BLaER1 (cell line): ENCODE data around the gene ZNF516.

Experiments used
- H3K27ac ChIP-seq: shearing (Covaris generic); formaldehyde crosslinking; 2 replicates; pipeline ENCODE4 v1.8.1; 2022
- H3K27me3 ChIP-seq: shearing (Covaris generic); formaldehyde crosslinking; 2 replicates; pipeline ENCODE4 v1.8.1; 2022
- H3K36me3 ChIP-seq: shearing (Covaris generic); formaldehyde crosslinking; 2 replicates; pipeline ENCODE4 v1.8.1; 2022
- H3K4me1 ChIP-seq: shearing (Covaris generic); formaldehyde crosslinking; 2 replicates; pipeline ENCODE4 v1.8.1; 2022
- H3K4me2 ChIP-seq: shearing (Covaris generic); formaldehyde crosslinking; 2 replicates; pipeline ENCODE4 v1.8.1; 2022
- H3K4me3 ChIP-seq: shearing (Covaris generic); formaldehyde crosslinking; 2 replicates; pipeline ENCODE4 v1.8.1; 2022
- H3K9ac ChIP-seq: shearing (Covaris generic); formaldehyde crosslinking; 2 replicates; pipeline ENCODE4 v1.8.1; 2022
- H3K9me3 ChIP-seq: shearing (Covaris generic); formaldehyde crosslinking; 2 replicates; pipeline ENCODE4 v1.8.1; 2022
- H4K20me1 ChIP-seq: shearing (Covaris generic); formaldehyde crosslinking; 2 replicates; pipeline ENCODE4 v1.8.1; 2022
- Cebpa-rat ChIP-seq: shearing (Covaris generic); IDR thresholded peaks from 2 replicates; pipeline ENCODE4 v1.8.1; 2022

ZNF516 gene

DNA sequence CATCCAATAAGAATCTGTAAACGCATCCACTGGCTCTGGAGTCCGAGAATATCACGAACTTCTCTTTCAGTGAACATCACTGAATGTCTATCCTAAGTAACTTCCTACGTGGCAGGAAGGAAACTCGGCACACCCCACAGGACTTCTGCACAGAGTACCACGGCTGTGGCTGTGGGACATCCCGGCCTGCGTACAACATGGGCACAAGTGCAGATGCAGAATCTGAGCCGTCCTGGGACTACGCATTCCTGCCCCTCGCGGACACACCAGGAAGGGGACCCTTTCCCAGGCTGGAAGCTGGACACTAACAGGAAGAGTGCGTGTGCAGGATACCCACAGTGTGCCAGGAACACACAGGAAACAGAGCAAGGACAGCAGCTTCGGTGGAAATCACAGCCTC is 60.6 kb downstream of the ZNF516 start:
- peaks cover 100% of the 10 kb centered on the region for H4K20me1 ChIP-seq
- no peak for TF ChIP-seq Cebpa-rat
- no peak overlapping the region for H3K27ac ChIP-seq
- no peaks in the 10 kb centered on the region; the same call in none of the 2 replicates for H3K9me3 ChIP-seq
- no peaks in the 10 kb centered on the region for H3K27me3 ChIP-seq
- peaks cover 88% of the 10 kb centered on the region for H3K36me3 ChIP-seq
- no peak overlapping the region for H3K9ac ChIP-seq
- no peak overlapping the region for H3K4me3 ChIP-seq
- H3K4me2 ChIP-seq: no peak overlapping the region
- peaks cover 7% of the 10 kb centered on the region for H3K4me1 ChIP-seq

DNA sequence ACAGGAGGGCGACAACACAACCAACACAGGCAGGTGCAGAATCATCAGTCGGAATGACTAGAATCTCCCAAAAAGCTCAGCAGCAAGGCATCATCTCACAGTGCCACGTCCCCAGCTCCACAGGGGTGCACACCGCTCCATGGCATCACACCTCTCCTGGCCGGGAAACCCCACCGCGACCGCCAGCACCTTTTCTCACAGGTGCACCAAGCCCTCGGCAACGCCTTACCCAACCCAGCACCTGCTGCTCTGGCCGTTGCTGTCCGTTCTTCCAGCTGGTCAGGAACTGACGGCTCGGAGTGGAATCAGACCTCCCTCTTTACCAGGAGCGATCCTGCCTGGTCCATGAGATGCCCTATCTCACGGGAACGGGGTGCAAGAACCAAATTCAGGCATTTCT is 61.3 kb downstream of the ZNF516 start:
- Histone ChIP-seq H4K20me1 (peaks cover 100% of the 10 kb centered on the region), H3K4me2 (no peak overlapping the region), H3K27ac (no peak overlapping the region), H3K4me1 (peaks cover 13% of the 10 kb centered on the region), H3K9me3 (no peaks in the 10 kb centered on the region; the same call in none of the 2 replicates), H3K9ac (no peak overlapping the region), H3K4me3 (no peak overlapping the region), H3K27me3 (no peaks in the 10 kb centered on the region), H3K36me3 (peaks cover 89% of the 10 kb centered on the region)
- TF ChIP-seq Cebpa-rat: no peak

DNA sequence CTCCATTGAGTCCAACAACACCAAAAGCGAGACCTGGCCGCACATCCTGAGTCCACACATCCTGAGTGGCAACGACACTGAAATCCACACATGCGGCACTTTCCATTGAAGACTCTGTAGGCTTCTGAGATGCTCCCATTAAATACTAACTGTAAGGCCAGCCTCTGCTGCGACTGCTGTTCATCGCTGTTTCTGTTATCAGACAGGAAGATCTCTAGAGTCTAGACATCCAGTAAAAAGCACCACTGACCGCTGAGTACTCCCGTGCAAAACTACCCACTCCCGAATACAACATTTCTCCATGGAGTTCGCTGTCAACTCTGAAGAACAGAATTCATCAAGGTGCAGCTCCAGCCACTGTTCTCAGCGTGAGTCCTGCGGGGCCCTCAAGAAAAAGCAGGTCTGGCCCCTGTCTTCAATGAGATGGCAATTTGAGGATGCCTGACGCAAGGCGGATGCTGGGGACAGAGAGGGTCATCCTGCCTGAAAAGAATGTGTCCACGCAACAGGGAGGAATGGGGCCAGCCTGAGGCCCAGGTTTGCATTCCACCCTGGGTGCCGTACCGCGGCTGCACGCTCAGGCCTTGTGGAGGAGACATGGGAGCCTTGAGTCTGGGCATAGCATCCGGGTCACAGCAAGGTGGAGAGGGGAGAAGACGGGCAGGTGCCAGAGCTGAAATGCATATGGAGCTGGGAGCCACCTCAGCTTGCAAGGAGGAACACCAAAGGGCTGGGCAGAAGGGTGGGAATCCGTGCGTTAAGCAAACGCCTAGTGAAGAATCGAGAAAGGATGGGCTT is 61.9 kb downstream of the ZNF516 start:
- TF ChIP-seq Cebpa-rat: no peak
- H3K4me2 ChIP-seq: no peak overlapping the region
- no peaks in the 10 kb centered on the region; the same call in none of the 2 replicates for H3K9me3 ChIP-seq
- peaks cover 17% of the 10 kb centered on the region for H3K4me1 ChIP-seq
- H3K27me3 ChIP-seq: no peaks in the 10 kb centered on the region
- H3K4me3 ChIP-seq: no peak overlapping the region
- no peak overlapping the region for H3K27ac ChIP-seq
- H3K36me3 ChIP-seq: peaks cover 86% of the 10 kb centered on the region
- peaks cover 100% of the 10 kb centered on the region for H4K20me1 ChIP-seq
- H3K9ac ChIP-seq: no peak overlapping the region

DNA sequence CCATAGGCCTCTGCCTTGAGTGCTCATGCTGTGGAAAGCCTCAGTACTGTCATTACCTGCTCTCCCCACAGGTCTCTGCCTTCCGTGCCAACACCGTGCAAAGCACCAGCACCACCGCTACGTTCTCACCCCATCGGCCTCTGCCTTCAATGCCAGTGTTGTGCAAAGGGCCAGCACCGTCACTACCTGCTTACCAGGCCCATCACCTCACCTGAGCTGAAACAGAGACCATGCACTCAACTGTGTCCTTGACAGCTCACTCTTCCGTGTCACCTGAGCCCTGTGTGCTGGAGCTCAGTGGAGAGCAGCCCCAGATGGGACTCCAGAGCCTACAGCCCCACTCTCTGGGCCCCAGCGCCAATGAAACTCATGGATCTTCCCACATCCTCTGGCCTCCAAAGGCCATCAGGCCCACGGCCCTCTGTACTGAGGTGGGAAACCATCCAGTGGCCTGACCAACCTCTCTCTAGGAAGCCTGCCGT is 62.7 kb downstream of the ZNF516 start:
- TF ChIP-seq Cebpa-rat: no peak
- Histone ChIP-seq H3K4me1 (peaks cover 17% of the 10 kb centered on the region), H3K4me2 (no peak overlapping the region), H3K9me3 (no peaks in the 10 kb centered on the region; the same call in none of the 2 replicates), H3K4me3 (no peak overlapping the region), H3K27ac (no peak overlapping the region), H3K36me3 (peaks cover 78% of the 10 kb centered on the region), H3K9ac (no peak overlapping the region), H3K27me3 (no peaks in the 10 kb centered on the region), H4K20me1 (peaks cover 100% of the 10 kb centered on the region)

DNA sequence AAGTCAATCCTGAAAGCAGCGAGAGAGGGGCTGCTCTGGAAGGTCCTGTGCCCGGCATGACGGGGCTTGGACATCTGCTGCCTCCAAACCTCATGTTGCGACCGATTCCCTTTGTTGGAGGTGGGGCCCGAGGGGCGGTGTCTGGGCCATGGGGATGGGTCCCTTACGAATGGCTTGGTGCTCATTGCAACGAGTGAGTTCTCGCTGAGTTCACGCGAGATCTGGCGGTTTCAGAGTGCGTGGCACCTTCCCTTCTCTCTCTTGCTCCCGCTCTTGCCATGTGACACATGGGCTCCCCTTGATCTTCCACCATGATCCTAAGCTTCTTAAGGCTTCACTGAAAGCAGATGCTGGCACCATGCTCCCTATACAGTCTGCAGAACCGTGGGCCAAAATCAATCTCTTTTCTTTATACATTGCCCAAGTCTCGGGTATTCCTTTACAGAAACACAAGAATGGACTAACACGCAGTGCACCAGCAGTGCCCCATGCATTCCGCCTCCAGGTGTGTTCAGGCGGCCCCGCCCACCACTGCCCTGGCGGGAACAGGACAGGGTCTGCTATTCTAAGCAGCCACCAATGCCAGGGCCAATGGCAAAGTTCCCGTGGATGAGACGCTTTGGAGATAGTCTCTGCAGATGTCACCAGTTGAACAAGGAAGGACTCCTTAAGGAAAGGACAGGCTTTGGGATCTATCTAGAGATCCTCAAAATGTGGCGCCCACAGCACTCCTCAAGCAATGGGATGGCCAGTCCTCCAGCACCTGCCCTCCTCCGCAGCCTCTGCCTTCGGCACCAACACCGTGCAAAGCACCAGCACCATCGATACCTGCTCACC is 63.4 kb downstream of the ZNF516 start:
- TF ChIP-seq Cebpa-rat: no peak
- H3K27me3 ChIP-seq: no peaks in the 10 kb centered on the region
- H3K4me1 ChIP-seq: peaks cover 19% of the 10 kb centered on the region
- H4K20me1 ChIP-seq: peaks cover 100% of the 10 kb centered on the region
- no peak overlapping the region for H3K4me3 ChIP-seq
- no peak overlapping the region for H3K27ac ChIP-seq
- H3K9ac ChIP-seq: no peak overlapping the region
- no peaks in the 10 kb centered on the region; the same call in none of the 2 replicates for H3K9me3 ChIP-seq
- H3K4me2 ChIP-seq: no peak overlapping the region
- peaks cover 71% of the 10 kb centered on the region for H3K36me3 ChIP-seq

DNA sequence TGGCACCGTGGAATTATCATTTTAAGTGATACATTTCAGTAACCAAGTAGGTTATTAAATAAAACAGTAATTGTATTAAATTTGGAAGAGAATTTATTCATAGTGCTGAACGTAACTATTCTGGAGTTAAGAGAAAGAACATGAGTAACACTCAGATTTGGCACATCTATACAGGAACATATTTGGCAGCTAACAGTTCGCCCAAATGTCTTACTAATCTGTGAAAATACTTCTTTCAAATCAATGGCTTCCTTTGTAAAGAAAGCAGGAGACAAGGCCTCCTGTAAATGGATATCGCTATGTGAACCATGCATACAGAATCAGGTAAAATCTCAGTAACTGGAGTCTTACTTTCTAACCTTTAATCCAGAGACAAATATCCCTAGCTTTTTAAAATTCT is 64.4 kb downstream of the ZNF516 start:
- peaks cover 61% of the 10 kb centered on the region for H3K36me3 ChIP-seq
- H3K9me3 ChIP-seq: no peaks in the 10 kb centered on the region; the same call in none of the 2 replicates
- peaks cover 100% of the 10 kb centered on the region for H4K20me1 ChIP-seq
- no peak for TF ChIP-seq Cebpa-rat
- no peak overlapping the region for H3K4me2 ChIP-seq
- H3K4me1 ChIP-seq: peaks cover 25% of the 10 kb centered on the region
- H3K9ac ChIP-seq: no peak overlapping the region
- no peak overlapping the region for H3K4me3 ChIP-seq
- no peak overlapping the region for H3K27ac ChIP-seq
- H3K27me3 ChIP-seq: no peaks in the 10 kb centered on the region

DNA sequence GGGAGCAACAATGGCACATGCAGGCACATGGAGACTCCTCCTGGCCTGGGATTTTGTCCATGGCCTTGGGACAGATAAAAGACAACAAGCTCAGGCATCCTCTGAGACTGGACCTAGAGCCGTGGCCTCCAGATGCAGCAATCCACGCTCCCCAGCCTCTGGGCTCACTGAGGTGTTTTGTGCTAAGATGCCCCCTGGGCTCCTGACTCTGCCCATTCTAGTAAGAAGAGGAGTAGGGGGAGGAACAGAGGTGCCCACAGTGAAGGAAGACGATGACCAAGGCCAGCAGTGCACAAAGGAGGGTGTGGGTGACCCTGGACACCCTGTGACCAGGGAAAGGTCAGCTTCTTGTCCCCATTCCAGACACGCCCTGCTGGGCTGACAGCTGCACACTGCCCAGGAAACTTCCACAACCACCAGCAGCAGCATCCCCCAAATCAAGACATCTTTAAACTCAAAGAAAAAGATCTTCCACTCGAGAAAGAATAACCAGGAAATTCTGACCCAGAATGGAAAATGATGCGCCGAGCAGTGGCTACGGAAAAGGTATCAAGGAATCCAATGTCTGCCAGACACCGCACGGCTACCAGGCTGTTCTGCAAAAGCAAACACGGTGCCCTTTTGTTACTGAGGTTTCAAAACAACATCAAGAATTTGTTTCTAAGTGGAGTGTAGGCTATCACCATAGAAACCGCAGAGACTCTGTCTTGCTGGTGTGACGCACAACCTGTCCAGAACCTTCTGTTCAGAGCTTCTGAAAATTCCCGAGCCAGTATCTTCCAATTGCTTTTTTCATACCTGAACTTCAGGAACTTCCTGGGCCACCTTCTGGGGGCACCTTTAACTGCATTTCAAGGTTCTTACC is 65.5 kb downstream of the ZNF516 start:
- Histone ChIP-seq H3K9me3 (no peaks in the 10 kb centered on the region; the same call in 1 of the 2 replicates), H4K20me1 (peaks cover 100% of the 10 kb centered on the region), H3K9ac (no peak overlapping the region), H3K27me3 (no peaks in the 10 kb centered on the region), H3K27ac (no peak overlapping the region), H3K36me3 (peaks cover 49% of the 10 kb centered on the region), H3K4me3 (no peak overlapping the region), H3K4me1 (peaks cover 32% of the 10 kb centered on the region), H3K4me2 (peak overlapping the region; percentile 5; the same call in 1 of the 2 replicates)
- TF ChIP-seq Cebpa-rat: no peak

DNA sequence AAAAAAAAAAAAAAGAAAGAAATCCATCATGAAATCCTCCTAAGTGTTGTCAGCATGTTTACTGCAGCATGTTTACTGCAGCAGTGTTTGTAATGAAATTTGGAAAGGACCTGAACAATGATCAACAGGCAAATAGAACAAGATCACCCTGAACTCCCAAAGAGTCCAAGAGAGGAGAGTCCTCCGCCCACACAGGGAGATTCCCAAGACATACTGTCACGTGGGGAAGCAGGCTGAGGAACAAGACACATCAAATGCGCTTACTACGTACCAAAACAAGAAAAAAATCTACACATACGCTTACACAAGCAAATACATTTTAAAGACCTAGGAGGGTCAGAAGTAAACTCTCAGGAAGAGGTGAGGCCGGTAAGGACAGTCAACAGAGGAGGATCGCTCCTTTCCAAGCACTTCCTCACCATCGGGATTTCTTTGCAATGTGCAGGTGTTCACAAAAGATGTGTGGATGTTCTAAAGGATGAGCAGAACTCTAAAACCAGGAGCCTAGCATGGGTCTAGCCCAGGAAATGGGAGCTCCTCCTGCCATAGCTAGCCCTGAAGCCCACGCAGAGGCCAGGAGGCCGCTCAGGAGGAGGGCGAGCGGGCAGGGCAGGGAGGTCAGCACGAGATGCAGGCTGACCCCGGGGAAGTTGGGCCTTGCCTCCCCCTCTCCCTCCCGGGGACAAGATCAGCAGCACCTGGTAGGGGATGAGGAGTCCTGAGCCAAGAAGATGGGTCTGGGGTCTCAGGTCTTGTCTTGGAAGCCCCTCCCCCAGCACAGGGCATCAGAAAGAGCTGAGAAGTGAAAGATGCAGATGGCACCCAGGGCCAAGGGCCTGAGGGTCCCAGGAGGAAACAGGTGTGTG is 66.4 kb downstream of the ZNF516 start:
- peaks cover 41% of the 10 kb centered on the region for H3K36me3 ChIP-seq
- H3K9ac ChIP-seq: no peak overlapping the region
- no peak overlapping the region for H3K27ac ChIP-seq
- TF ChIP-seq Cebpa-rat: no peak
- H4K20me1 ChIP-seq: peaks cover 100% of the 10 kb centered on the region
- peak overlapping the region; percentile 5; the same call in 1 of the 2 replicates for H3K4me2 ChIP-seq
- H3K27me3 ChIP-seq: no peaks in the 10 kb centered on the region
- H3K4me1 ChIP-seq: peaks cover 32% of the 10 kb centered on the region
- no peak overlapping the region for H3K4me3 ChIP-seq
- H3K9me3 ChIP-seq: no peaks in the 10 kb centered on the region; the same call in 1 of the 2 replicates
